ENCODE data around the gene TRERF1. TPM values are rescaled to one million over a fixed set of nuclear protein-coding genes. Genes with fewer than 3 reads are reported as not detected.

The TRERF1 gene
- total and polyA plus RNA-seq, 2 of the 8 experiments (the other 6 are each of a cell fraction or from before 2014, with no cell fraction given) = 10.8 to 21.5 TPM

- Histone ChIP-seq H4K5ac (ENCODE audit: insufficient read length, low read depth, low read length) (no peak overlapping the region), H3K4me1 (replicated peaks in 1 of 4; ENCODE audit: control insufficient read depth in 3 of 4, insufficient read depth in 4 of 4, low read length in 3 of 4) (no peaks in the 10 kb centered on the region; a peak in 1 of 7 replicates), H3K79me2 (ENCODE audit: control insufficient read depth in 1 of 2, insufficient read depth in 2 of 2, low read length in 2 of 2) (peaks cover 0 to 3% of the 10 kb centered on the region in 2 experiments; a peak in 2 of 4 replicates), H3K18ac (ENCODE audit: extremely low read depth, low read length) (no peak overlapping the region), H2AFZ (ENCODE audit: low read length) (no peak overlapping the region), H2BK120ac (replicated peaks; ENCODE audit: low read depth, low read length) (no peak overlapping the region), H4K8ac (ENCODE audit: extremely low read depth, insufficient read depth, low read length) (no peak overlapping the region), H3K56ac (replicated peaks; ENCODE audit: insufficient read length, low read depth, low read length) (no peak overlapping the region), H3K23me2 (ENCODE audit: low read depth, low read length) (no peaks in the 10 kb centered on the region; the same call in 1 of the 2 replicates), H2AK5ac (ENCODE audit: low read depth, low read length) (no peak overlapping the region), H3K23ac (ENCODE audit: insufficient read length) (no peak overlapping the region), H2BK5ac (ENCODE audit: low read depth, low read length) (no peak overlapping the region), H3K9ac (replicated peaks in 1 of 4; ENCODE audit: extremely low read depth in 1 of 4, low read depth in 3 of 4, low read length in 3 of 4) (no peak overlapping the region), H3K9me3 (ENCODE audit: insufficient read depth in 2 of 2, low read depth in 1 of 2, low read length in 1 of 2) (no peaks in the 10 kb centered on the region), H2BK12ac (ENCODE audit: low read depth, low read length) (no peak overlapping the region), H2BK20ac (ENCODE audit: low read length) (no peak overlapping the region), H3K4me3 (ENCODE audit: extremely low read depth in 1 of 4, insufficient read depth in 2 of 4, low read depth in 3 of 4, low read length in 4 of 4) (no peak overlapping the region), H3K4ac (replicated peaks; ENCODE audit: insufficient read length, low read depth, low read length) (no peak overlapping the region), H3K36me3 (ENCODE audit: control insufficient read depth in 2 of 4, insufficient read depth in 4 of 4, low read length in 3 of 4) (peaks cover 18 to 53% (median 37%) of the 10 kb centered on the region in 4 experiments), H4K20me1 (replicated peaks in 1 of 2; ENCODE audit: control insufficient read depth in 1 of 2, insufficient read depth in 2 of 2, low read length in 2 of 2) (no peaks in the 10 kb centered on the region), H3K4me2 (ENCODE audit: insufficient read depth in 1 of 2, low read depth in 2 of 2, low read length in 2 of 2) (no peak overlapping the region), H3K79me1 (ENCODE audit: low read depth, low read length) (no peaks in the 10 kb centered on the region), H4K91ac (replicated peaks; ENCODE audit: insufficient read length, low read length) (no peak overlapping the region), H3K14ac (ENCODE audit: insufficient read length) (no peak overlapping the region), H3K27ac (ENCODE audit: low read depth, low read length) (no peak overlapping the region), H3K27me3 (replicated peaks in 1 of 4; ENCODE audit: control insufficient read depth in 3 of 4, extremely low read depth in 1 of 4, insufficient read depth in 3 of 4, low read length in 3 of 4) (no peaks in the 10 kb centered on the region), H2BK15ac (ENCODE audit: low read length) (no peak overlapping the region)
- DNase-seq (ENCODE audit: low read depth in 1 of 2, low spot score in 2 of 2) (no peak), FAIRE-seq (no peak)
- no peak for TF ChIP-seq CTCF (IDR thresholded peaks at IDR 0.05; ENCODE audit: control extremely low read depth in 1 of 3, insufficient read depth in 1 of 3, low read depth in 1 of 3, low read length in 3 of 3)
- TF ChIP-seq, protein P1, sequence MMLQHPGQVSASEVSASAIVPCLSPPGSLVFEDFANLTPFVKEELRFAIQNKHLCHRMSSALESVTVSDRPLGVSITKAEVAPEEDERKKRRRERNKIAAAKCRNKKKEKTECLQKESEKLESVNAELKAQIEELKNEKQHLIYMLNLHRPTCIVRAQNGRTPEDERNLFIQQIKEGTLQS (IDR thresholded peaks at IDR 0.05; ENCODE audit: insufficient read depth, low read depth, low read length) = no peak
- no peak for TF ChIP-seq SP4 (IDR thresholded peaks at IDR 0.05; ENCODE audit: low read length)
- no peak for TF ChIP-seq CBX8 (IDR thresholded peaks at IDR 0.05; ENCODE audit: borderline replicate concordance, low read depth, low read length)
- TF ChIP-seq SIX5 (IDR thresholded peaks at IDR 0.05; ENCODE audit: low read depth, low read length) = no peak
- no peak for TF ChIP-seq ASH2L (IDR thresholded peaks at IDR 0.05; ENCODE audit: low read length)
- TF ChIP-seq EP300 (IDR thresholded peaks at IDR 0.05; ENCODE audit: borderline replicate concordance in 1 of 2, low read depth in 2 of 2, low read length in 2 of 2) = no peak
- TF ChIP-seq TAF7 (optimal IDR thresholded peaks at IDR 0.05; ENCODE audit: borderline replicate concordance, low read depth, low read length) = no peak
- no peak for TF ChIP-seq ZNF274 (IDR thresholded peaks at IDR 0.05; ENCODE audit: borderline replicate concordance, extremely low read depth, low read length)
- no peak for TF ChIP-seq CHD1 (IDR thresholded peaks at IDR 0.05; ENCODE audit: low read depth, low read length)
- POLR2A ChIA-PET (ENCODE audit: partially characterized antibody) = interaction anchor here (1.0 to 1.4 kb wide), 2 partner anchors 15 to 162 kb away, joined by 3 read pairs; no protein-coding TSS in a partner anchor
- CTCF ChIA-PET (ENCODE audit: partially characterized antibody) = interaction anchor here (0.7 to 7.5 kb wide), 7 partner anchors 17 to 136 kb away, joined by 3 to 52 read pairs (median 6); no protein-coding TSS in a partner anchor
- 93% methylated on average over 6 of the region's 6 CpGs; no CpG with 5 or more reads in 1 of the 2 experiments for WGBS, 2 experiments (ENCODE audit: extremely low coverage in 1 of 2, insufficient coverage in 1 of 2, insufficient read length in 1 of 2, insufficient replicate concordance in 2 of 2, low coverage in 1 of 2, low lambda C conversion rate in 2 of 2, missing lambda C conversion rate in 1 of 2)
Observed at GRCh38 chr6:42211726-42212125, 240.0 kb downstream of the TRERF1 start.

Data from H1 (cell line).